ENCODE data around the gene BBIP1. TPM values are rescaled to one million over a fixed set of nuclear protein-coding genes. Genes with fewer than 3 reads are reported as not detected.

The BBIP1 gene
- total and polyA plus RNA-seq, 9 of the 15 experiments (the other 6 are each of a cell fraction or from before 2014, with no cell fraction given), result 5.2 to 31.0 (median 19.4) TPM

DNA sequence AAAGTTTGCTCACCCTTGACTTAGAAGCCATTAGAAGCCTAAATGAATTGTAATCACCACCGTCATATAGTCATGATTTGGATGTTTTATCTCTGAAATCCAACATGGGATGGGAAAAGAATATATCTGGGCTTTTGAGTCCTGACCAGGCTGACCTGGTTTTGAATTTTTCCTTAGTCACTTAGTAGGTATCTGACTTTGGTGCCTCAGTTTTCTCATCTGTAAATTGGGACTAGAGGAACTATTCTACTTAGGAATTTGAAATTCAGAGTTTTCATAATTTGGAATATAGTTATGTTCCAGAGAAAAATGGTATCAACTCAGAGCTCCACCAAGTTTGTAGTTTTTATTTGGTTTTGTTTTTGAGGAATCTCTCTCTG lies 41.3 kb upstream of the BBIP1 start:
- no peak for DNase-seq (ENCODE audit: extremely low read depth in 1 of 4, low spot score in 3 of 4)
- Histone ChIP-seq H3K27ac (ENCODE audit: extremely low read depth, low read depth, low read length) (no peak overlapping the region), H3K36me3 (ENCODE audit: control insufficient read depth, insufficient read depth, low read length) (peaks cover 4% of the 10 kb centered on the region; the same call in 1 of the 3 replicates), H2AFZ (ENCODE audit: low read depth, low read length) (no peak overlapping the region), H3K9me3 (replicated peaks; ENCODE audit: control insufficient read depth, insufficient read depth, low read depth, low read length) (no peaks in the 10 kb centered on the region), H3K4me3 (no peak overlapping the region), H4K20me1 (replicated peaks; ENCODE audit: control insufficient read depth, insufficient read depth, low read length) (0 out of 2 replicates have a peak, but pooled peaks cover under 1% of the 10 kb centered on the region), H3K4me1 (replicated peaks in 1 of 2; ENCODE audit: control insufficient read depth in 2 of 2, insufficient read depth in 2 of 2, low read length in 2 of 2) (no peaks in the 10 kb centered on the region), H3K9ac (ENCODE audit: insufficient read depth in 1 of 2, low read depth in 2 of 2, low read length in 2 of 2) (no peak overlapping the region), H3K9me1 (ENCODE audit: control insufficient read depth, insufficient read depth, low read length) (no peaks in the 10 kb centered on the region), H3K4me2 (ENCODE audit: insufficient read depth, low read length) (no peak overlapping the region), H3K79me2 (ENCODE audit: control insufficient read depth, insufficient read depth, low read length) (peaks cover 62% of the 10 kb centered on the region), H3K27me3 (ENCODE audit: control insufficient read depth in 2 of 2, insufficient read depth in 2 of 2, low read length in 2 of 2) (no peaks in the 10 kb centered on the region)
- CTCF ChIA-PET (ENCODE audit: low intra/inter-chr PET ratio), result no interaction called here
- in situ Hi-C loops (cut with MboI), result no loop called here
- no peak for ATAC-seq
- intact Hi-C loops (cut with micrococcal nuclease), result no loop called here
- POLR2A ChIA-PET, result no interaction called here
- 83% methylated on average over 1 of the region's 1 CpG for WGBS (ENCODE audit: insufficient coverage, low coverage, missing lambda C conversion rate)
- no peak for FAIRE-seq
- no TSS peak for BruUV-seq (replicated peaks)
- TF ChIP-seq GTF2F1 (IDR thresholded peaks at IDR 0.05; ENCODE audit: low read depth, low read length) (no peak), ZNF280B (CRISPR knock-in tag; IDR thresholded peaks at IDR 0.05) (no peak), NBN (IDR thresholded peaks at IDR 0.05; ENCODE audit: low read depth) (no peak), PHF8 (IDR thresholded peaks at IDR 0.05; ENCODE audit: borderline replicate concordance, low read length) (no peak), ZKSCAN1 (IDR thresholded peaks at IDR 0.05; ENCODE audit: low read depth, low read length) (peak; percentile 81), ILK (tag; IDR thresholded peaks at IDR 0.05; ENCODE audit: borderline replicate concordance, low read depth) (no peak), KDM1A (IDR thresholded peaks at IDR 0.05) (peak in 1 of 2 experiments; percentile 59; a peak in 2 of 4 replicates), ZNF586 (CRISPR knock-in tag; conservative IDR thresholded peaks at IDR 0.05) (no peak), PREB (CRISPR knock-in tag; IDR thresholded peaks at IDR 0.05) (no peak), ZNF764 (CRISPR knock-in tag; IDR thresholded peaks at IDR 0.05; ENCODE audit: low read depth) (no peak), RBM25 (IDR thresholded peaks at IDR 0.05; ENCODE audit: low read depth, low read length, severe bottlenecking) (peak; percentile 89), ZNF224 (CRISPR knock-in tag; IDR thresholded peaks at IDR 0.05) (no peak), JUN (IDR thresholded peaks at IDR 0.05; ENCODE audit: borderline replicate concordance, low read depth, low read length) (no peak), JUN (CRISPR knock-in tag; IDR thresholded peaks at IDR 0.05; ENCODE audit: borderline replicate concordance) (no peak)
- TF ChIP-seq, protein P1, sequence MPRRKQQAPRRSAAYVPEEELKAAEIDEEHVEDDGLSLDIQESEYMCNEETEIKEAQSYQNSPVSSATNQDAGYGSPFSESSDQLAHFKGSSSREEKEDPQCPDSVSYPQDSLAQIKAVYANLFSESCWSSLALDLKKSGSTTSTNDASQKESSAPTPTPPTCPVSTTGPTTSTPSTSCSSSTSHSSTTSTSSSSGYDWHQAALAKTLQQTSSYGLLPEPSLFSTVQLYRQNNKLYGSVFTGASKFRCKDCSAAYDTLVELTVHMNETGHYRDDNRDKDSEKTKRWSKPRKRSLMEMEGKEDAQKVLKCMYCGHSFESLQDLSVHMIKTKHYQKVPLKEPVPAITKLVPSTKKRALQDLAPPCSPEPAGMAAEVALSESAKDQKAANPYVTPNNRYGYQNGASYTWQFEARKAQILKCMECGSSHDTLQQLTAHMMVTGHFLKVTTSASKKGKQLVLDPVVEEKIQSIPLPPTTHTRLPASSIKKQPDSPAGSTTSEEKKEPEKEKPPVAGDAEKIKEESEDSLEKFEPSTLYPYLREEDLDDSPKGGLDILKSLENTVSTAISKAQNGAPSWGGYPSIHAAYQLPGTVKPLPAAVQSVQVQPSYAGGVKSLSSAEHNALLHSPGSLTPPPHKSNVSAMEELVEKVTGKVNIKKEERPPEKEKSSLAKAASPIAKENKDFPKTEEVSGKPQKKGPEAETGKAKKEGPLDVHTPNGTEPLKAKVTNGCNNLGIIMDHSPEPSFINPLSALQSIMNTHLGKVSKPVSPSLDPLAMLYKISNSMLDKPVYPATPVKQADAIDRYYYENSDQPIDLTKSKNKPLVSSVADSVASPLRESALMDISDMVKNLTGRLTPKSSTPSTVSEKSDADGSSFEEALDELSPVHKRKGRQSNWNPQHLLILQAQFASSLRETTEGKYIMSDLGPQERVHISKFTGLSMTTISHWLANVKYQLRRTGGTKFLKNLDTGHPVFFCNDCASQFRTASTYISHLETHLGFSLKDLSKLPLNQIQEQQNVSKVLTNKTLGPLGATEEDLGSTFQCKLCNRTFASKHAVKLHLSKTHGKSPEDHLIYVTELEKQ (CRISPR knock-in tag; IDR thresholded peaks at IDR 0.05), result no peak
- TF ChIP-seq, protein P2, sequence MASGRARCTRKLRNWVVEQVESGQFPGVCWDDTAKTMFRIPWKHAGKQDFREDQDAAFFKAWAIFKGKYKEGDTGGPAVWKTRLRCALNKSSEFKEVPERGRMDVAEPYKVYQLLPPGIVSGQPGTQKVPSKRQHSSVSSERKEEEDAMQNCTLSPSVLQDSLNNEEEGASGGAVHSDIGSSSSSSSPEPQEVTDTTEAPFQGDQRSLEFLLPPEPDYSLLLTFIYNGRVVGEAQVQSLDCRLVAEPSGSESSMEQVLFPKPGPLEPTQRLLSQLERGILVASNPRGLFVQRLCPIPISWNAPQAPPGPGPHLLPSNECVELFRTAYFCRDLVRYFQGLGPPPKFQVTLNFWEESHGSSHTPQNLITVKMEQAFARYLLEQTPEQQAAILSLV (tag; IDR thresholded peaks at IDR 0.05), result no peak

All from K562 (cell line).